ENCODE measurements around the gene RNF130.
"Not testable (repeated sequence)": the region's sequence is repeated elsewhere in the genome, so short reads cannot be mapped to it uniquely, and the experiment has no call there.

Gene RNF130

GRCh38 chr5:180035206-180035931 is 36.2 kb downstream of the RNF130 start:
- Mint-ChIP-seq H3K27ac (no peak overlapping the region), H3K36me3 (peaks cover 84% of the 10 kb centered on the region), H3K27me3 (no peaks in the 10 kb centered on the region), H3K9me3 (peaks cover 14% of the 10 kb centered on the region), H3K4me1 (no peaks in the 10 kb centered on the region), H3K4me3 (no peak overlapping the region)
- ATAC-seq, result no peak

- Mint-ChIP-seq H3K27ac (no peak overlapping the region), H3K9me3 (peaks cover 14% of the 10 kb centered on the region), H3K4me1 (no peaks in the 10 kb centered on the region), H3K36me3 (peaks cover 80% of the 10 kb centered on the region), H3K4me3 (no peak overlapping the region), H3K27me3 (no peaks in the 10 kb centered on the region)
- ATAC-seq, result no peak
Measured at GRCh38 chr5:180034564-180034963, 37.0 kb downstream of the RNF130 start.

GRCh38 chr5:180027459-180028089 is 44.0 kb downstream of the RNF130 start:
- Mint-ChIP-seq H3K27ac (no peak overlapping the region), H3K9me3 (no peaks in the 10 kb centered on the region), H3K4me1 (no peaks in the 10 kb centered on the region), H3K36me3 (peaks cover 32% of the 10 kb centered on the region), H3K27me3 (no peaks in the 10 kb centered on the region), H3K4me3 (no peak overlapping the region)
- no peak for ATAC-seq

- no peaks in the 10 kb centered on the region for H3K9me3 Mint-ChIP-seq
- H3K4me3 Mint-ChIP-seq, result no peak overlapping the region
- ATAC-seq, result no peak
- H3K4me1 Mint-ChIP-seq, result no peaks in the 10 kb centered on the region
- peaks cover 35% of the 10 kb centered on the region for H3K36me3 Mint-ChIP-seq
- no peaks in the 10 kb centered on the region for H3K27me3 Mint-ChIP-seq
- no peak overlapping the region for H3K27ac Mint-ChIP-seq
Measured at GRCh38 chr5:180026734-180027458, 44.7 kb downstream of the RNF130 start.

- no peak overlapping the region for H3K27ac Mint-ChIP-seq
- peaks cover 36% of the 10 kb centered on the region for H3K36me3 Mint-ChIP-seq
- ATAC-seq, result no peak
- H3K4me3 Mint-ChIP-seq, result no peak overlapping the region
- no peaks in the 10 kb centered on the region for H3K9me3 Mint-ChIP-seq
- no peaks in the 10 kb centered on the region for H3K4me1 Mint-ChIP-seq
- no peaks in the 10 kb centered on the region for H3K27me3 Mint-ChIP-seq
Measured at GRCh38 chr5:180026320-180026719, 45.2 kb downstream of the RNF130 start.

- no peaks in the 10 kb centered on the region for H3K4me1 Mint-ChIP-seq
- no peak overlapping the region for H3K4me3 Mint-ChIP-seq
- no peak for ATAC-seq
- no peaks in the 10 kb centered on the region for H3K27me3 Mint-ChIP-seq
- H3K36me3 Mint-ChIP-seq, result peaks cover 62% of the 10 kb centered on the region
- no peak overlapping the region for H3K27ac Mint-ChIP-seq
- peaks cover 6% of the 10 kb centered on the region for H3K9me3 Mint-ChIP-seq
Measured at GRCh38 chr5:180021900-180022299, 49.7 kb downstream of the RNF130 start.

GRCh38 chr5:180020176-180020575 is 51.4 kb downstream of the RNF130 start:
- ATAC-seq, result no peak
- H3K4me1 Mint-ChIP-seq, result no peaks in the 10 kb centered on the region
- H3K27ac Mint-ChIP-seq, result no peak overlapping the region
- H3K27me3 Mint-ChIP-seq, result no peaks in the 10 kb centered on the region
- H3K9me3 Mint-ChIP-seq, result peaks cover 7% of the 10 kb centered on the region
- no peak overlapping the region for H3K4me3 Mint-ChIP-seq
- H3K36me3 Mint-ChIP-seq, result peaks cover 76% of the 10 kb centered on the region

GRCh38 chr5:180018347-180019060 is 53.1 kb downstream of the RNF130 start:
- Mint-ChIP-seq H3K4me1 (no peaks in the 10 kb centered on the region), H3K4me3 (no peak overlapping the region), H3K36me3 (peaks cover 71% of the 10 kb centered on the region), H3K9me3 (peaks cover 8% of the 10 kb centered on the region), H3K27me3 (no peaks in the 10 kb centered on the region), H3K27ac (no peak overlapping the region)
- no peak for ATAC-seq

- H3K9me3 Mint-ChIP-seq, H3K4me3 Mint-ChIP-seq, ATAC-seq, H3K4me1 Mint-ChIP-seq, H3K27me3 Mint-ChIP-seq, H3K27ac Mint-ChIP-seq: not testable (repeated sequence)
- H3K36me3 Mint-ChIP-seq, result peaks cover 50% of the 10 kb centered on the region
Measured at GRCh38 chr5:180015523-180015922, 56.0 kb downstream of the RNF130 start.

- ATAC-seq, result no peak
- H3K4me3 Mint-ChIP-seq, result no peak overlapping the region
- peaks cover 40% of the 10 kb centered on the region for H3K36me3 Mint-ChIP-seq
- peaks cover 2% of the 10 kb centered on the region for H3K9me3 Mint-ChIP-seq
- H3K4me1 Mint-ChIP-seq, result no peaks in the 10 kb centered on the region
- H3K27ac Mint-ChIP-seq, result no peak overlapping the region
- no peaks in the 10 kb centered on the region for H3K27me3 Mint-ChIP-seq
Measured at GRCh38 chr5:180013678-180014077, 57.9 kb downstream of the RNF130 start.

GRCh38 chr5:180012316-180012715 is 59.2 kb downstream of the RNF130 start:
- H3K4me1 Mint-ChIP-seq, result peaks cover 7% of the 10 kb centered on the region
- peaks cover 38% of the 10 kb centered on the region for H3K36me3 Mint-ChIP-seq
- H3K27me3 Mint-ChIP-seq, result no peaks in the 10 kb centered on the region
- no peak overlapping the region for H3K27ac Mint-ChIP-seq
- peaks cover 2% of the 10 kb centered on the region for H3K9me3 Mint-ChIP-seq
- H3K4me3 Mint-ChIP-seq, result no peak overlapping the region
- ATAC-seq, result no peak

GRCh38 chr5:180010636-180011035 is 60.9 kb downstream of the RNF130 start:
- ATAC-seq, result no peak
- Mint-ChIP-seq H3K36me3 (peaks cover 28% of the 10 kb centered on the region), H3K4me3 (no peak overlapping the region), H3K27ac (no peak overlapping the region), H3K9me3 (peaks cover 2% of the 10 kb centered on the region), H3K4me1 (peaks cover 13% of the 10 kb centered on the region), H3K27me3 (no peaks in the 10 kb centered on the region)

GRCh38 chr5:180009581-180009980 is 62.0 kb downstream of the RNF130 start:
- Mint-ChIP-seq H3K27me3 (no peaks in the 10 kb centered on the region), H3K27ac (no peak overlapping the region), H3K36me3 (peaks cover 26% of the 10 kb centered on the region), H3K9me3 (no peaks in the 10 kb centered on the region), H3K4me1 (peaks cover 13% of the 10 kb centered on the region), H3K4me3 (no peak overlapping the region)
- no peak for ATAC-seq

GRCh38 chr5:180008433-180008832 is 63.1 kb downstream of the RNF130 start:
- H3K27me3 Mint-ChIP-seq, result no peaks in the 10 kb centered on the region
- no peak overlapping the region for H3K4me3 Mint-ChIP-seq
- no peak for ATAC-seq
- no peak overlapping the region for H3K27ac Mint-ChIP-seq
- H3K9me3 Mint-ChIP-seq, result no peaks in the 10 kb centered on the region
- peaks cover 33% of the 10 kb centered on the region for H3K36me3 Mint-ChIP-seq
- peaks cover 13% of the 10 kb centered on the region for H3K4me1 Mint-ChIP-seq

GRCh38 chr5:180007582-180007981 is 64.0 kb downstream of the RNF130 start:
- no peaks in the 10 kb centered on the region for H3K9me3 Mint-ChIP-seq
- H3K4me3 Mint-ChIP-seq, result no peak overlapping the region
- peaks cover 13% of the 10 kb centered on the region for H3K4me1 Mint-ChIP-seq
- no peaks in the 10 kb centered on the region for H3K27me3 Mint-ChIP-seq
- no peak overlapping the region for H3K27ac Mint-ChIP-seq
- ATAC-seq, result no peak
- H3K36me3 Mint-ChIP-seq, result peaks cover 41% of the 10 kb centered on the region

All from stimulated activated memory B cell treated with anti-CD40 and anti-IgM and Interleukin-4, amounts not matched to agents 10 μg/mL and 1 μg/mL and 100 μg/mL, for 72 hours (primary cell).